BE2C (cell line): Measurements from ENCODE around the gene MYO7A.

Experiments
- DNase-seq: peaks from one replicate; pipeline ENCODE4 v3.0.0-alpha.2; 2020
- H3K27me3 ChIP-seq: fragments of 250-450 bp; sonication (Bioruptor Pico); 2 replicates; pipeline ENCODE4 v1.5.1; 2020; ENCODE audit warnings: mild to moderate bottlenecking
- H3K36me3 ChIP-seq: fragments of 250-450 bp; sonication (Bioruptor Pico); 2 replicates; pipeline ENCODE4 v1.5.1; 2020; ENCODE audit warnings: mild to moderate bottlenecking
- H3K4me1 ChIP-seq: fragments of 250-450 bp; sonication (Bioruptor Pico); 2 replicates; pipeline ENCODE4 v1.5.1; 2020
- H3K4me3 ChIP-seq: 2 replicates; pipeline ENCODE4 v1.5.1; 2011; ENCODE audit warnings: low read depth, low read length
- H3K9me3 ChIP-seq: fragments of 250-450 bp; sonication (Bioruptor Pico); 2 replicates; pipeline ENCODE4 v1.5.1; 2020
- CTCF ChIP-seq: IDR thresholded peaks from 2 replicates; pipeline ENCODE4 v1.5.1; 2012; ENCODE audit warnings: mild to moderate bottlenecking, low read depth, low read length

The MYO7A gene

GRCh38 chr11:77118086-77118485, 10.0 kb upstream of the MYO7A start:
- TF ChIP-seq CTCF, result no peak
- H3K36me3 ChIP-seq, result no peaks in the 10 kb centered on the region
- no peaks in the 10 kb centered on the region for H3K4me1 ChIP-seq
- DNase-seq, result no peak
- no peaks in the 10 kb centered on the region for H3K27me3 ChIP-seq
- no peaks in the 10 kb centered on the region; the same call in 1 of the 2 replicates for H3K9me3 ChIP-seq
- H3K4me3 ChIP-seq, result no peak overlapping the region

GRCh38 chr11:77118971-77119370, 9.1 kb upstream of the MYO7A start:
- no peak for DNase-seq
- H3K4me3 ChIP-seq, result no peak overlapping the region
- H3K27me3 ChIP-seq, result no peaks in the 10 kb centered on the region
- no peaks in the 10 kb centered on the region for H3K4me1 ChIP-seq
- H3K9me3 ChIP-seq, result no peaks in the 10 kb centered on the region; the same call in 1 of the 2 replicates
- TF ChIP-seq CTCF, result no peak
- no peaks in the 10 kb centered on the region for H3K36me3 ChIP-seq

GRCh38 chr11:77119531-77119936, 8.5 kb upstream of the MYO7A start:
- Histone ChIP-seq H3K4me3 (no peak overlapping the region), H3K27me3 (no peaks in the 10 kb centered on the region), H3K4me1 (no peaks in the 10 kb centered on the region), H3K9me3 (no peaks in the 10 kb centered on the region; the same call in 1 of the 2 replicates), H3K36me3 (no peaks in the 10 kb centered on the region)
- DNase-seq, result no peak
- TF ChIP-seq CTCF, result no peak

- TF ChIP-seq CTCF, result no peak
- DNase-seq, result no peak
- no peaks in the 10 kb centered on the region for H3K36me3 ChIP-seq
- H3K4me3 ChIP-seq, result no peak overlapping the region
- peaks cover 5% of the 10 kb centered on the region for H3K4me1 ChIP-seq
- no peaks in the 10 kb centered on the region for H3K27me3 ChIP-seq
- H3K9me3 ChIP-seq, result no peaks in the 10 kb centered on the region; the same call in 1 of the 2 replicates
These were observed 7.5 kb upstream of the MYO7A start for GRCh38 chr11:77120571-77120970.

GRCh38 chr11:77121096-77121640, 6.9 kb upstream of the MYO7A start:
- DNase-seq, result no peak
- no peak for TF ChIP-seq CTCF
- no peaks in the 10 kb centered on the region for H3K36me3 ChIP-seq
- no peak overlapping the region for H3K4me3 ChIP-seq
- no peaks in the 10 kb centered on the region; the same call in 1 of the 2 replicates for H3K9me3 ChIP-seq
- H3K27me3 ChIP-seq, result no peaks in the 10 kb centered on the region
- H3K4me1 ChIP-seq, result peaks cover 5% of the 10 kb centered on the region

- H3K9me3 ChIP-seq, result no peaks in the 10 kb centered on the region
- peaks cover 5% of the 10 kb centered on the region for H3K4me1 ChIP-seq
- no peak for TF ChIP-seq CTCF
- DNase-seq, result no peak
- no peak overlapping the region for H3K4me3 ChIP-seq
- H3K27me3 ChIP-seq, result no peaks in the 10 kb centered on the region
- no peaks in the 10 kb centered on the region for H3K36me3 ChIP-seq
These were observed 6.0 kb upstream of the MYO7A start for GRCh38 chr11:77121876-77122575.
